PC-9 (cell line): Measurements from ENCODE around the gene COL5A3. TPM values are rescaled to one million over a fixed set of nuclear protein-coding genes. Genes with fewer than 3 reads are reported as not detected.

Experiments
- BruUV-seq: library from RNA; stranded (reverse); fragments of 400-500 nt; replicated peaks from 2 replicates; lab custom pipeline; 2021; lab: Mats Ljungman, UMichigan
- CTCF ChIA-PET: fragments of 300-600 bp; sonication (Branson Sonifier 250); formaldehyde crosslinking; loops from one replicate; lab custom pipeline; 2022; ENCODE audit warnings: antibody characterized with exemption; lab: Charles Lee
- POLR2A ChIA-PET: fragments of 300-600 bp; sonication (Branson Sonifier 250); formaldehyde crosslinking; loops from one replicate; lab custom pipeline; 2022; ENCODE audit warnings: antibody characterized with exemption; ENCODE audit not compliant: unreplicated experiment; lab: Charles Lee
- DNase-seq, 2 experiments: peaks; one replicate each; pipeline versions ENCODE4 v3.0.0 to v3.0.0-alpha.2; 2015 to 2022; ENCODE audit warnings: mixed read lengths in 1 of 2
- H2AFZ ChIP-seq: fragments of 200-600 bp; sonication (generic); 2 replicates; pipeline ENCODE4 v1.8.1; 2017; ENCODE audit warnings: antibody characterized with exemption
- H3F3A ChIP-seq: fragments of 200-600 bp; sonication (generic); 2 replicates; pipeline ENCODE4 v1.8.1; 2017; ENCODE audit warnings: antibody characterized with exemption, mild to moderate bottlenecking, low read depth; ENCODE audit not compliant: insufficient read depth
- H3K27ac ChIP-seq: fragments of 200-600 bp; sonication (generic); 2 replicates; pipeline ENCODE4 v1.6.1; 2016; ENCODE audit warnings: mixed run types
- H3K27me3 ChIP-seq: fragments of 200-600 bp; sonication (generic); 2 replicates; pipeline ENCODE4 v1.6.1; 2016; ENCODE audit warnings: low read depth, mixed run types; ENCODE audit not compliant: insufficient read depth
- H3K36me3 ChIP-seq: fragments of 200-600 bp; sonication (generic); 2 replicates; pipeline ENCODE4 v1.6.1; 2016; ENCODE audit warnings: low read depth, mixed run types
- H3K4me1 ChIP-seq: fragments of 200-600 bp; sonication (generic); replicated peaks from 2 replicates; pipeline ENCODE4 v1.6.1; 2016; ENCODE audit warnings: mixed run types; ENCODE audit not compliant: insufficient read depth
- H3K4me2 ChIP-seq: fragments of 200-600 bp; sonication (generic); 2 replicates; pipeline ENCODE4 v1.6.1; 2017; ENCODE audit warnings: mixed run types
- H3K4me3 ChIP-seq: fragments of 200-600 bp; sonication (generic); 2 replicates; pipeline ENCODE4 v1.6.1; 2016; ENCODE audit warnings: mixed run types
- H3K79me2 ChIP-seq: fragments of 200-600 bp; sonication (generic); 2 replicates; pipeline ENCODE4 v1.6.1; 2017; ENCODE audit warnings: low read depth, mixed run types
- H3K9me2 ChIP-seq: fragments of 200-600 bp; sonication (generic); 2 replicates; pipeline ENCODE4 v1.8.1; 2017; ENCODE audit warnings: mild to moderate bottlenecking; ENCODE audit not compliant: insufficient read depth
- H3K9me3 ChIP-seq: fragments of 200-600 bp; sonication (generic); 2 replicates; pipeline ENCODE4 v1.8.1; 2016; ENCODE audit warnings: low read depth; ENCODE audit not compliant: insufficient read depth
- H4K20me1 ChIP-seq: fragments of 200-600 bp; sonication (generic); 2 replicates; pipeline ENCODE4 v1.8.1; 2017; ENCODE audit not compliant: insufficient read depth
- CTCF ChIP-seq: fragments of 200-600 bp; sonication (generic); conservative IDR thresholded peaks from 2 replicates; pipeline ENCODE4 v1.6.1; 2017; ENCODE audit warnings: mixed run types, antibody characterized with exemption, mild to moderate bottlenecking, moderate library complexity
- EZH2 ChIP-seq: fragments of 200-600 bp; sonication (generic); IDR thresholded peaks from 2 replicates; pipeline ENCODE4 v1.8.0; 2017; ENCODE audit warnings: antibody characterized with exemption, low read depth
- intact Hi-C: fragments of 100-400 bp; cut with micrococcal nuclease; formaldehyde crosslinking; loops from one replicate; pipeline ENCODE4 v1.10.0; 2022; ENCODE audit not compliant: unreplicated experiment
- total RNA-seq: library from RNA; stranded (reverse); gene quantifications from 2 replicates; pipeline ENCODE4 v1.2.3, GENCODE V29; 2021

Gene COL5A3
- total RNA-seq, 1 experiment from 2014 or later, result not detected

GRCh38 chr19:9995999-9996398, 14.3 kb downstream of the COL5A3 start:
- no peak overlapping the region for H3K4me3 ChIP-seq
- no TSS peak for BruUV-seq
- H4K20me1 ChIP-seq, result no peaks in the 10 kb centered on the region
- no peaks in the 10 kb centered on the region for H3K9me2 ChIP-seq
- ChIA-PET CTCF (no interaction called here), POLR2A (no interaction called here)
- H3K27ac ChIP-seq, result no peak overlapping the region
- no peaks in the 10 kb centered on the region for H3K36me3 ChIP-seq
- no peaks in the 10 kb centered on the region for H3F3A ChIP-seq
- no peak overlapping the region for H3K4me2 ChIP-seq
- peaks cover 87% of the 10 kb centered on the region for H3K27me3 ChIP-seq
- intact Hi-C loops, result no loop called here
- TF ChIP-seq EZH2 (no peak), CTCF (no peak)
- H2AFZ ChIP-seq, result no peak overlapping the region
- H3K79me2 ChIP-seq, result no peaks in the 10 kb centered on the region
- no peak for DNase-seq
- no peaks in the 10 kb centered on the region for H3K4me1 ChIP-seq
- H3K9me3 ChIP-seq, result no peaks in the 10 kb centered on the region

- no peak for DNase-seq
- no TSS peak for BruUV-seq
- Histone ChIP-seq H3F3A (no peaks in the 10 kb centered on the region), H3K27me3 (peaks cover 94% of the 10 kb centered on the region), H4K20me1 (no peaks in the 10 kb centered on the region), H3K9me2 (no peaks in the 10 kb centered on the region), H3K4me2 (no peak overlapping the region), H3K79me2 (no peaks in the 10 kb centered on the region), H3K27ac (no peak overlapping the region), H3K9me3 (no peaks in the 10 kb centered on the region), H2AFZ (no peak overlapping the region), H3K4me1 (no peaks in the 10 kb centered on the region), H3K4me3 (no peak overlapping the region), H3K36me3 (no peaks in the 10 kb centered on the region)
- intact Hi-C loops, result no loop called here
- TF ChIP-seq EZH2 (no peak), CTCF (no peak)
- CTCF ChIA-PET, result interaction anchor here (0.7 kb wide), 1 partner anchor 8 kb away, joined by 3 read pairs; no protein-coding TSS in a partner anchor
- POLR2A ChIA-PET, result no interaction called here
These were observed 15.2 kb downstream of the COL5A3 start for GRCh38 chr19:9995084-9995483.

- no peaks in the 10 kb centered on the region for H4K20me1 ChIP-seq
- CTCF ChIA-PET, result no interaction called here
- no peaks in the 10 kb centered on the region for H3K4me1 ChIP-seq
- no peak overlapping the region for H2AFZ ChIP-seq
- no TSS peak for BruUV-seq
- intact Hi-C loops, result no loop called here
- no peaks in the 10 kb centered on the region for H3F3A ChIP-seq
- no peaks in the 10 kb centered on the region for H3K9me3 ChIP-seq
- no peaks in the 10 kb centered on the region for H3K9me2 ChIP-seq
- H3K4me3 ChIP-seq, result no peak overlapping the region
- POLR2A ChIA-PET, result no interaction called here
- DNase-seq, result no peak
- peaks cover 93% of the 10 kb centered on the region for H3K27me3 ChIP-seq
- no peak overlapping the region for H3K4me2 ChIP-seq
- no peaks in the 10 kb centered on the region for H3K79me2 ChIP-seq
- H3K27ac ChIP-seq, result no peak overlapping the region
- TF ChIP-seq CTCF, result no peak
- TF ChIP-seq EZH2, result no peak
- H3K36me3 ChIP-seq, result no peaks in the 10 kb centered on the region
These were observed 18.7 kb downstream of the COL5A3 start for GRCh38 chr19:9991425-9992191.
